Stimulated activated CD8-positive, alpha-beta memory T cell treated with anti-CD3 and anti-CD28 coated beads, Interleukin-7, amount 100 ng/mL, for 1 hour (primary cell): ENCODE measurements around the gene MICAL2.

ENCODE experiments used
- DNase-seq, 2 donors: peaks; one replicate each; pipeline ENCODE4 v3.0.0-alpha.2; 2020; ENCODE audit warnings: low read depth in 2 of 2

MICAL2 gene

DNA sequence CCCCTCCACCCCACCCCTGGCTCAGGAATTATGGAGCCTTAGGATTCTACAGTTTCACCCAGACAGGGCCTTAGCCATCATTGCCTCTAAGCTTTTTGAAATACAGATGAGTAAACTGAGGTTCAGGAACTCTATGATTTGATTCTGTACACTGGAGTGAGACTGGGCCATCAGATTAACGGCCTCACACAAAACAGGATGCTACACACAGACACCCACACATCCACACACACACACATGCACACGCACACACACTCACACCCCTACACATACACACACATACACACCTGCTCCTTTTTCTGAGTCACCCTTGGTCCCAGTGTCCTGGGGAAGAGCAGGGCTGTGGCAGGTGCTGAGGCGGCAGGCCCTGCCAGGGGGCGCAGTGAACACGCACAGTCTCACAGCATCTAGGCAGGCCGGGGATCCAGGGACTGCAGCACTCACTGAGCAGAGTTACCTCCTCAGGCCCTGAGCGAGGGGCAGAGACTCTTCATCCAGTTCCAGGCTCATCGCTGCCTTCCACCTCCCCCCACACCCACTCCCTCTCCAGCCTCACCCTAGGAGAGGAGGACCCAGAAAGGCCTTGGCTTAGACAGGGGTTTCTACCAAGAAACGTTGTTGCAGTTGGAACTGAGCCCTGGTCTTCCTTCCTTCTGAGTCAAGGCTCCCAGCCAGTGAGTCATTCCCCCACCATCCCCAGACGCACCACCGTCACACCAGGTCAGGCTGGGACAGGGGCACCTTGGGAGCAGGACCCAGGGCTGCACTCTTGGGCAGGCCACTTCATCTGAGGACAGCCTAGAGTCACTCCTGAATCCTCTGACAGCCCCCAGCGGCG lies 177.2 kb downstream of the MICAL2 start:
- DNase-seq: no peak

DNA sequence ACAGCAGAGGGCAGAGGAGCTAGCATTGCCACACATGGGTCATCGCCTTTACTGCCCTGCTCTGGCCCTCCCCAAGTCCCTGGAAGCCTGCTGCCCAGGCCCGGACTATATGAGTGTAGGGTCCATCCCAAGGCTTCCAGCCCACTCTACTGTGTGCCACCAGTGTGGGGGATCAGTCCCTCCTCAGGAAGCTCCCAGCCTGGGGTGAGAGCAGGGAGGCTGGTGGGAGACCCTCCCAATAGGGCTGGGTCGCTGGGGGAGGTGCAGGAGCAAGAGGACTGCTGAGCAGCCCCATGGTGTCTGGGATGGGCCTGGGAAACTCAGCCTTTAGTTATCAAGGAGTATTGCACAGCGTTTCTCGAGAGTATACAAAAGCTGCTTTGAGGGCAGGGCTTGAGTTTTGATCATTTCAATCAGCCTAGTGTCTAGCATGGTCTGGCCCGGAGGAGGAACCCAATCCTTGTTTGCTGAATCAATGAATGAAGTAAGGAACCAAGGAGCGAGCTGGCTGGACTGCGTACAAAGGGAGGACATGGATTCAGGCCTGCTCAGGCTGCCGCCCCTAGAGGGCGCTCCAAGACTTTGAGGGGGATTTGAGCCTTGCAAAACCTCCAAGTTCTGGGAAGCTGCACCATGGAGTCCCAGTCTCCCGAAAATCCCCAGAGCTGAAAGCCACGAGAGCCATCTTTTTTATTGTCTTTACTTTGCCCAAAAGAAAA lies 178.0 kb downstream of the MICAL2 start:
- peak in 1 of 2 donors; percentile 8 for DNase-seq

DNA sequence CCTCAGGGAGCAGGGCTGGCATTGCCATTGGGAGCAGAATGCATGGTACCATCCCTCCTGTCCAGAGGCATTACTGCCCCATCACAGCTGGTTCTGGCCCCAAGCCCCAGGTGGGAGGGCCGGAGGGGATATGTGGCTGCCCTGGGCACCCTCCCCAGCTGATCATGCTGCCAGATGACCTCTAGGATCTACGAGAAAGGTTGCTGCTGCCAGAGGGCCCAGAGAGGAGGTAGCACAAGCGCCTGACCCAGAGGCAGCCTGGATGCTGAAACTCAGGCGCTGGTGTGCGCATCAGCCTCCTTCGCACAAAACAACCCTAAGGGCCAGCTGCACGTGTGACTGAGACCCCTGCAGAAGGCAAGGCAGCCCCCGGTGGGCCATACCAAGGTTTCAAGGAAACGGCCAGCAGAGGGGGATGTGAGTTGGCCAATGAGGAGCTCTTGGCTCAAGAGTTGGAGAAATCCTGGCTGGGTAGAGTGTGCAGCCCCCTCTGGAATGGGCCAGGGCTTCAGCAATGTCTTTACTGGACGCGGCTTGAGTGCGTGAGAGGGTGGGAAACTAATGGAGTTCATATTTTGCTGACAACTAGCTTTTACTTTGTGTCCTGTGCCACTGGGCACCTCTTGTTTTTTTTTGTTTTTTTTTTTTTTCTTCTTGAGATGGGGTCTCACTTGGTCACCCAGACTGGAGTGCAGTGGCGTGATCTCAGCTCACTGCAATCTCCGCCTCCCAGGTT lies 178.7 kb downstream of the MICAL2 start:
- no peak for DNase-seq

DNA sequence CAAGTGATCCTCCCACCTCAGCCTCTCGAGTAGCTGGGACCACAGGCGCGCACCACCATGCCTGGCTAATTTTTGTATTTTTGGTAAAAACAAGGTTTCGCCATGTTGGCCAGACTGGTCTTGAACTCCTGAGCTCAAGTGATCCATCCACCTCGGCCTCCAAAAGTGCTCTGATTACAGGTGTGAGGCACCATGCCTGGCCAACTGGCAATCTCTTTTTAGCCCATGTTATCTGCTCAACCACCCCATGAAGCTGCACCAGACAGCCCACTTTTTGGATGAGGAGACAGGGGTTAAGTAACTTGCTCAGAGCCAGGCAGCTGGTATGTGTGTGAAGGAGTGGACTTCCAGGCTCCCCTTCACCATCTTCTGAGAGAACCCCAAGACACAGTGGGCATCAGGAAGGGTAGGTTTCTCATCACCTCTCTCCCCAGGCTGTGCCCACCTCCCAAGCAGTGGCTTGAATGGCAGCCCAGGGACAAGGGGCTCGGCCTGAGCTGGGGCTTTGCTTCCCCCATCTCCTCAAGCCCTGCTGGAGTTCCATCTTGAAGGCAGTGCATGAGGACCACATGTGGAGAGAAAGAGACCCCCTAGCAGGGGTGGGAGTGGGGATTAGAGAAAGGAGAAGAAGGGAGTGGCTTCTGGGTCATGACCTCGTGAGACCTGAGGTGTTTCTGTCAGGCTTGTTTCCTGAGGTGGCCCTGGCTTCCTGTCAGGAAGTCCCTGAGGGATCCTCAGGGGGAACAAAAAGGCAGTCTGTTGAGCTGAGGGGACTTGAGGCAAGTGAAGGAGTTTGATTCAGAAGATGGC lies 179.5 kb downstream of the MICAL2 start:
- DNase-seq: no peak

DNA sequence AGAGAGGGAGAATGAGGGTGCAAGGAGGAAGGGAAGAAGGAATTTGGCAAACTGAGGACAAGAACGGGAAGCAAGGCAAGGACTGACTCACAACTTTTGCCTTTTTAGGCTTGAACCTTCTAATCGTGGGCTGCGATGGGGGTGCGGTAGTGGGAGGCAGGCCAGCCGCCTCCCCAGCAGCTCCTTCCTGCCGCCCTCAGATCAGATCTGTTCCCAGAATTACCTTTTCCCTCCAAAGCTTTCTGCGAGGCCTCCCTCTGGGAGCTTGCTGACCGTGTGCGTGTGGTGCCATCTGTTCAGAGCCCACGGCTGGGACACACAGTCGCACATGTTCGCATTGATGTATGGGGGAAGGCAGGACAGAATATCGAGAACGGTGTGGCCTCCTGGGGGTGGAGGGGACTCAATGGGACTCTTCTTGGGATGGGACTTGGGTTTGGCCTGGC lies 180.1 kb downstream of the MICAL2 start:
- no peak for DNase-seq

DNA sequence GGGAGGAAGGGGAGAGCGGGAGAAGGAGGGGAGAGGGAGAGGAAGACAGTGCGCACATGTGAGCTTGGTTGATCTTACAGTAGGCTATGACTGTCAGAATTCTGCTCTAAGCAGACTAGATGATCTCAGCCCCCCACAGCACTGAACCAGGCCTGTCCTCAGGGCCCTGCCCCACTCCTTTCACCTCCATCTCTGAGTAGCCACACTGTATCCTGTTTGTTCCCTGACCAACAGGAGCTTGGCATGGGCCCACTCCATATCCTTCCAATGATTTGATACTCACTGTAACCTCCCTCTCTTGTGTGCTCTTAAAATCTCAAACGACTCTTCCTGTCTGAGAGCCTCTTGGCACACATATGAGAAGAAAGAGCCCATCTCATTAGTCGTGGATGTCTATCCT lies 180.9 kb downstream of the MICAL2 start:
- DNase-seq: no peak

DNA sequence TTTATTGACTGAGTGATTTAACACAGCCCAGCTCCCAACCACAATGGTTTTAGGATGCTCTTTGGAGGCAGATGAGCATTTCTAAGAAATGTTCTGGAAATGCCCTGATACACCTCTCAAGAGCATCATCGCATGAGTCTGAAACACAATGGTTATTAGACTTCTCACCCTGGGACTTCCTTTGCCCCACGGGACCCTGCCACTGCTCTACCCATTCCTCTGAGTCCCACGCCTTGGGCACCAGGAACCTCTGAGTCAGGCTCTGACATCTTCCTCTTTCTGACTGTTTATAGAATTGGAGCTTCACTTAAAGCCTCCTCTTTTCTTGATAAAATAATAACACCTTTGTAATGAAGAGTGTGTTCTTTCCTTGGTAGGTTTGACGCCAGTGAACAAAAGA lies 181.4 kb downstream of the MICAL2 start:
- DNase-seq: no peak

DNA sequence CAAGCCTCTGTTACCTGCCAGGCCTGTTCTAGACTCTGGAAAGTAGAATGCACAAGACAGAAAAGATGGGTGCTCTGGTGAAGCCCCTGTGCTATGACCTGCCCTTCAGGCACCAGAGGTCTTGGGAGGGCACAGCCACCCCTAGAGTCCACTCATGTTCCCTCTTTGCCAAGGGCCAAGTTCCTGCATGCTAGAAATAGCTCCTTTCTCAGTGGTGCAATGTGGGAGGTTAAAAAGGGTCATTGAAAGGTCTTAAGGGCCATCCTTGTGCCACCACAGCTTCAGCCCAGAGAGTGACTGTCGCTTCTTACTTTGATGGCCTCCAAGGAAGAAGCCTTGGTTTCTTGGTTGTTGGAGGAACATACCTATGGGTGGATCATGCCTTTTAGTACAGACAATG lies 182.4 kb downstream of the MICAL2 start:
- no peak for DNase-seq

DNA sequence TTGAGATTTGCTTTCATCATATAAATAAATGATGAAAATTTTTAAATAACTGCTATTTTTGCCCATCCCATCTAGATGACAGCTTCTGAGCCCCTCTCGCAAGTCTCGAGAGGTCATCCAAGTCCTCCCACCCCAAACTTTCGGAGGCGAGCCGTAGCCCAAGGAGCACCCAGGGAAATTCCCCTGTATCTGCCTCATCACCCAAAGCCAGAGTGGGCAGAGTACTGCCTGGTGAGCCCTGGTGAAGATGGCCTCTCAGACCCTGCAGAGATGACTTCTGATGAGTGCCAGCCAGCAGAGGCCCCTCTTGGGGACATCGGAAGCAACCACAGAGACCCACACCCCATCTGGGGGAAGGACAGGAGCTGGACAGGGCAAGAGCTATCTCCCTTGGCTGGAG lies 183.1 kb downstream of the MICAL2 start:
- no peak for DNase-seq

DNA sequence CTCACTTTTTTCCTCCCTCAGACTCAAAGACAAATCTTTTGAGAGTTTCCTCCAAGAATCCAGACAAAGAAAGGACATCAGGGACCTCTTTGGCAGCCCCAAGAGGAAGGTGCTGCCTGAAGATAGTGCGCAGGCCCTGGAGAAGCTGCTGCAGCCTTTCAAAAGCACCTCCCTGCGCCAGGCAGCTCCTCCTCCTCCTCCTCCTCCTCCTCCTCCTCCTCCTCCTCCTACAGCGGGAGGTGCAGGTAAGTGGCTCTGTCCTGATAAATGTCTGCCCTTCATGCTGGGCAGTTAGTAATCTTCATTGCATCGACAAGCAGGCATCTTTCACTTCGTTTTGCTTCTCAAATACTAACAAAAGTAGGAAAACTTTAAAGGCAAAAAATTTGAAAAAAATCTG lies 184.2 kb downstream of the MICAL2 start:
- DNase-seq: no peak

DNA sequence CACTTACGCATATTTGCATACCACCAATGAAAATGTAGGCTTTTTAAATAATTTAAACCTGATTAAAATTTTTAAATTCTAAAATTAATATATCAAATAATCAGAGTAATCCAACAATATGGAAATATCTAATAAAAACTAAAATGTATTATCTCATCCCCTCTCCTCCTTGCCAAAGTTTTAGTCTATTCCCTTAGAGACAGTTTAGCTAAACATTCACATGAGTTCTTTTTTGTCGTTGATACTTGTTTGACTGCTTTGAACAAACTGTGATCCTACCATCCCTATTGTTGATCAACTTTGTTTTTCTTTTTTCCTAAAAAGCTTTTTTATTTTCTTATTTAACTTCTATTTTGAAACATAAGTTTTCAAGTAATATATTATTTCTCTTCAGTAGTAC lies 185.6 kb downstream of the MICAL2 start:
- no peak for DNase-seq

DNA sequence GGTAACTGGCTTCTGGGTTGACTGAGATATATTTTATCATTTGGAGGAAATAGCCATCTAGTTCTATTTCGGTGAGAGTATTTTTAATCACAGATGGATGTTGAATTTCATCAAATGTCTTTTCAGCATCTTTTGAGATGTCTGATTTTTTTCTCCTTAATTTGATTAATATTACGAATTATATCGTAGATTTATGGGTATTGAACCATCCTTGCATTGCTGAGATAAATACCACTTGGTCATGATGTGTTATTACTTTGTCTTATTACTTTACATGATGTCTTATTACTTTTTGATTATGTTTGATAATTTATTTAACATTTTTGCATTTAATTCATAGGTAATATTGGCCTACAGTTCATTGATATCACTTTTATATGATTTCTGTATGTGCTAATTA lies 188.2 kb downstream of the MICAL2 start:
- no peak for DNase-seq

DNA sequence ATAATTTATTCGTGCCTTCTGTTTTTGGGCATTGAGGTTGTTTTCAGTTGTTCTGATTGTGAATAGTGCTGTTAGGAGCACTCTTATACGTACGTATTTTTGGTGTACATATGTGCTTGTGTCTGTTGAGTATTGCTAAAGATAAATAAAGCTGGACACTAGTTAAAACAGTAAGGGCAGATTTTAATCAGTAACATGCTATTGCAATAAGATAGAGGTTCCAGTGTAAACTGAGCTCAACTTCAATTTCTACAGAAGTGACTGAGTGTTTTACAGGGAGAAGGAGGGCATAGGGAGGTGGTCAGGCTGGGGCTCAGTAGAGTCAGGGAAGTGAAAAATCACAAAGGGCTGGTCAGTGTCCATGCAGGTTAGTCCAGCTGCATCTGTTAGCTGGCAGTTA lies 191.0 kb downstream of the MICAL2 start:
- DNase-seq: no peak

DNA sequence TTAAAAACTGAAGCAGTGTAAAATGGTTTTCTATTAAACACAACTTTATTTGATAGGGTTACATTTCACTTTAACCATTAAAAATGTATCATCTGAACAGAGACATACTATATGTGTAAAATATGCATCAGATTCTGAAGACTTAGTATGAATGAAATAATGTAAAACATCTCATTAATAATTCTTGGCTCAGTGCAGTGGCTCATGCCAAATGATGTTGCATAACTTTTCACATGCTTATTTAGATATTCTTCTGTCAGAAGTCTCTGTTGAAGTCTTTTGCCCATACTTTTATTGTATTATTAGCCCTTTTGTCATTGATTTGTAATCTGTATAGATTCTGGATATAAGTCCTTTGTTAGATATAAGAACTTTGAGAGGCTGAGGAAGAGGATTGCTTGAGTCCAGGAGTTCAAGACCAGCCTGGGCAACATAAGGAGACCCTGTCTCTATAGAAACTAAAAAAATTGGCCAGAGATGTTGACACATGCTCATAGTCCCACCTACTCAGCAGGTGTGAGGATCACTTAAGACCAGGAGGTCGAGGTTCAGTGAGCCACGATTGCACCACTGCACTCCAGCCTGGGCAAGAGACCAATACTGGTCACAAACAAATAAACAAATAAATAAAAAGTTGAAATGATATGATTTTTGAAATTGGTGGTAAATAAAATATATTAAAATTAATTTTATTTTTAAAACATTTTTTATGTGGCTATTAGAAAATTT lies 193.2 kb downstream of the MICAL2 start:
- no peak for DNase-seq

DNA sequence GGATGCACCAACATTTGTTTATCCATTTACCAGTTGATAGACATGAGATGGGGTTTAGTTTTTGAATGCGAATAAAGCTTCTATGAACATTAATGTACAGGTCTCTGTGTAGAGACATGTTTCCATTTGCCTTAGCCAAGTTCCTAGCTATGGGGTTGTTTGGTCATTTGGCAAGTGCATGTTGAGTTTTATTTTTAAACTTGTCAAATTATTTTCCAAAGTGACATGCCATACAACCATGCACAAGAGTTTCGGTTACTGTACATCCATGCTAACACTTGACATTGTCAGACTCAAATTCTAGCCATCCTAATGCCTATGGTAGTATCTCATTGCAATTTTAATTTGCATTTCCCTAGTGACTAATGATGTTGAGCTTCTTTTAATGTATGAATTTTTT lies 196.4 kb downstream of the MICAL2 start:
- DNase-seq: no peak

DNA sequence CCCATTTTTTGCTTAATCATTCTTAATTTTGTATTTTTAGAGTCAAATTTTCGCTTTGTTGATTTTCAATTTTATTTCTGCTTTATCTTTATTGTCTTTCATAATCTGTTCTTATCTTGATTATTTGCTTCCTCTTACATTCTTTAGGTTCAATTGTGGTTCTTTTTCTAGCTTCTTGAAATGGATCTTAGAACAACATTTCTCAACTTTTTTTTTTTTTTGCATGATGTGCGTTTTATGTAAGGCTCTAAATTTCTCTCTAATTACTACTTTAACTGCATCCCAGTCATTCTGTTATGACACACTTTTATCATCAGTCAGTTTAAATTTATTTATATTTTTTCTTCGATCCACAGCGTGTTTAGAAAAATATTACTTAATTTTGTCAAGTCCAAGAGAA lies 201.7 kb downstream of the MICAL2 start:
- no peak for DNase-seq
